Panc1 (cell line): ENCODE results near the gene CYP2W1.

Source experiments
- CTCF ChIP-seq: fragments of 450-650 bp; IDR thresholded peaks from 2 replicates; pipeline ENCODE4 v1.5.1; 2017; ENCODE audit warnings: mild to moderate bottlenecking
- TF ChIP-seq, protein P1 (sequence below), 2 experiments: IDR thresholded peaks; 2 replicates each; pipeline ENCODE4 v1.6.1; 2011 to 2012; ENCODE audit warnings: low read depth in 2 of 2, control low read depth in 1 of 2, low read length in 1 of 2, mild to moderate bottlenecking in 1 of 2, moderate library complexity in 1 of 2; ENCODE audit not compliant: insufficient read depth in 1 of 2

DNA sequence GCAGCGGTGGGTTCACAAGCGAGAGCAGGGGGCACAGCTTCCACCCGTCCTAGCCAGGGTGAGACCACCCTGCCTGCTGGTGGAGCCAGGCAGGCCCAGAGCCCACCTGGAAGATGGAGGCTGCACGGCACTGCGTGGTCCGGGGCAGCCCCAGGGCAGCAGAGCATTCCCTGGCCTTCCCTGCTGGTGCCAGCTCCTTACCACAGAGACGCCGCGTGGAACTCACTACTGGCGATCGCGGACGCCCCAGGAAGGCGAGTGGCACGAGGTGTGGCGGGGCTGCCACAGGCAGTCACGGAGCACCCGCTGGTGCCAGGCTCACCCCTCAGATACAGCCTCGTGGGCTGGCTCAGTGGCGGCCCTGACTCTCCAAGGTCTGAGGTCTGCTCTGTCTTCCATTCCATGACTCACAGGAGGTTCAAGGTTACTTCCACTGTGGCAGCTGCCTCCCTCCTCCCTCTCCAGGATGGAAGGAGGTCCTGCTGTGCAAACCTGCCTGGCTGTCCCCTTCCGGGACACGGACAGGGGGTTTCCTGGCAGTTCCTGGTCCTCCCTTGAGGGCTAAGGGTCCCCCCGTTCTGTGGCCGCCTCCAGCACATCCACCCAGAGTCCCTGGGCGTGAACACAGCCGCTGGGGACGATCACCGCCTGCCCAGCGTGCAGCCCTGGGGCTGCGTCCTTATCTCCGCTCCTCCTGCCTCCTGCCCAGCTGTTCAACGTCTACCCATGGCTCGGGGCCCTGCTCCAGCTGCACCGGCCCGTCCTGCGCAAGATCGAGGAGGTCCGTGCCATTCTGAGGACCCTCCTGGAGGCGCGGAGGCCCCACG is 3.1 kb downstream of the CYP2W1 start:
- TF ChIP-seq CTCF, result no peak
- TF ChIP-seq, protein P1, sequence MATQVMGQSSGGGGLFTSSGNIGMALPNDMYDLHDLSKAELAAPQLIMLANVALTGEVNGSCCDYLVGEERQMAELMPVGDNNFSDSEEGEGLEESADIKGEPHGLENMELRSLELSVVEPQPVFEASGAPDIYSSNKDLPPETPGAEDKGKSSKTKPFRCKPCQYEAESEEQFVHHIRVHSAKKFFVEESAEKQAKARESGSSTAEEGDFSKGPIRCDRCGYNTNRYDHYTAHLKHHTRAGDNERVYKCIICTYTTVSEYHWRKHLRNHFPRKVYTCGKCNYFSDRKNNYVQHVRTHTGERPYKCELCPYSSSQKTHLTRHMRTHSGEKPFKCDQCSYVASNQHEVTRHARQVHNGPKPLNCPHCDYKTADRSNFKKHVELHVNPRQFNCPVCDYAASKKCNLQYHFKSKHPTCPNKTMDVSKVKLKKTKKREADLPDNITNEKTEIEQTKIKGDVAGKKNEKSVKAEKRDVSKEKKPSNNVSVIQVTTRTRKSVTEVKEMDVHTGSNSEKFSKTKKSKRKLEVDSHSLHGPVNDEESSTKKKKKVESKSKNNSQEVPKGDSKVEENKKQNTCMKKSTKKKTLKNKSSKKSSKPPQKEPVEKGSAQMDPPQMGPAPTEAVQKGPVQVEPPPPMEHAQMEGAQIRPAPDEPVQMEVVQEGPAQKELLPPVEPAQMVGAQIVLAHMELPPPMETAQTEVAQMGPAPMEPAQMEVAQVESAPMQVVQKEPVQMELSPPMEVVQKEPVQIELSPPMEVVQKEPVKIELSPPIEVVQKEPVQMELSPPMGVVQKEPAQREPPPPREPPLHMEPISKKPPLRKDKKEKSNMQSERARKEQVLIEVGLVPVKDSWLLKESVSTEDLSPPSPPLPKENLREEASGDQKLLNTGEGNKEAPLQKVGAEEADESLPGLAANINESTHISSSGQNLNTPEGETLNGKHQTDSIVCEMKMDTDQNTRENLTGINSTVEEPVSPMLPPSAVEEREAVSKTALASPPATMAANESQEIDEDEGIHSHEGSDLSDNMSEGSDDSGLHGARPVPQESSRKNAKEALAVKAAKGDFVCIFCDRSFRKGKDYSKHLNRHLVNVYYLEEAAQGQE (IDR thresholded peaks at IDR 0.05; ENCODE audit: insufficient read depth in 1 of 2, low read depth in 2 of 2, low read length in 1 of 2), result no peak
